Mesenchymal stem cell (in vitro differentiated cells and primary cell): Measurements from ENCODE around the gene SLC4A2.
A peak's percentile ranks its signal among the peaks of the same experiment; 100 is the strongest.

Experiments used
- DNase-seq: peaks from one replicate; pipeline ENCODE4 v3.0.0-alpha.2; 2013
- H2AFZ ChIP-seq: one replicate; pipeline ENCODE4 v1.6.1; 2013; ENCODE audit warnings: low read depth, mild to moderate bottlenecking, control low read depth, inconsistent platforms, low read length, moderate library complexity
- H2AK5ac ChIP-seq: 2 replicates; pipeline ENCODE4 v1.6.1; 2013; ENCODE audit warnings: low read length, moderate library complexity, mild to moderate bottlenecking, inconsistent platforms; ENCODE audit not compliant: severe bottlenecking
- H2BK120ac ChIP-seq: one replicate; pipeline ENCODE4 v1.6.1; 2013; ENCODE audit warnings: low read depth, mild to moderate bottlenecking, inconsistent platforms, low read length, moderate library complexity
- H2BK12ac ChIP-seq, 2 experiments: one replicate each; pipeline ENCODE4 v1.6.1; 2013; ENCODE audit warnings: inconsistent platforms in 2 of 2, low read length in 2 of 2, mild to moderate bottlenecking in 2 of 2, moderate library complexity in 2 of 2, control low read depth in 1 of 2
- H2BK15ac ChIP-seq: one replicate; pipeline ENCODE4 v1.6.1; 2013; ENCODE audit warnings: mild to moderate bottlenecking, low read depth, inconsistent platforms; ENCODE audit not compliant: poor library complexity, severe bottlenecking
- H2BK5ac ChIP-seq: 2 replicates; pipeline ENCODE4 v1.6.1; 2013; ENCODE audit warnings: low read depth, mild to moderate bottlenecking, low read length, control low read depth, inconsistent platforms; ENCODE audit not compliant: poor library complexity, severe bottlenecking
- H3K14ac ChIP-seq, 2 experiments: one replicate each; pipeline ENCODE4 v1.6.1; 2013; ENCODE audit warnings: inconsistent platforms in 2 of 2, low read length in 2 of 2, control low read depth in 1 of 2, mild to moderate bottlenecking in 1 of 2, moderate library complexity in 1 of 2
- H3K18ac ChIP-seq, 2 experiments: one replicate each; pipeline ENCODE4 v1.6.1; 2013; ENCODE audit warnings: inconsistent platforms in 2 of 2, low read length in 2 of 2, control low read depth in 1 of 2, low read depth in 1 of 2, mild to moderate bottlenecking in 1 of 2
- H3K23ac ChIP-seq, 2 experiments: one replicate each; pipeline ENCODE4 v1.6.1; 2013; ENCODE audit warnings: inconsistent platforms in 2 of 2, low read length in 2 of 2, mild to moderate bottlenecking in 2 of 2, moderate library complexity in 2 of 2, control low read depth in 1 of 2
- H3K27ac ChIP-seq: 2 replicates; pipeline ENCODE4 v1.5.1; 2013; ENCODE audit warnings: mild to moderate bottlenecking, moderate library complexity, low read length, control low read depth, inconsistent platforms; ENCODE audit not compliant: poor library complexity, severe bottlenecking
- H3K27me3 ChIP-seq, 2 experiments: 2 replicates each; pipeline versions ENCODE4 v1.6.1 to v1.7.0; 2013; ENCODE audit warnings: low read length in 2 of 2, mild to moderate bottlenecking in 2 of 2, moderate library complexity in 2 of 2, control low read depth in 1 of 2, inconsistent platforms in 1 of 2; ENCODE audit not compliant: control insufficient read depth in 1 of 2, insufficient read depth in 1 of 2
- H3K36me3 ChIP-seq, 2 experiments: 2 replicates each; pipeline versions ENCODE4 v1.6.1 to v1.7.0; 2013; ENCODE audit warnings: low read length in 2 of 2, control low read depth in 1 of 2, inconsistent platforms in 1 of 2, low read depth in 1 of 2, mild to moderate bottlenecking in 1 of 2; ENCODE audit not compliant: insufficient read depth in 2 of 2, control insufficient read depth in 1 of 2
- H3K4ac ChIP-seq, 2 experiments: one replicate each; pipeline ENCODE4 v1.6.1; 2013; ENCODE audit warnings: inconsistent platforms in 2 of 2, low read length in 2 of 2, mild to moderate bottlenecking in 2 of 2, moderate library complexity in 2 of 2, control low read depth in 1 of 2, low read depth in 1 of 2
- H3K4me1 ChIP-seq: 2 replicates; pipeline ENCODE4 v1.6.1; 2013; ENCODE audit warnings: low read depth, low read length, control low read depth; ENCODE audit not compliant: control insufficient read depth, insufficient read depth
- H3K4me2 ChIP-seq: 2 replicates; pipeline ENCODE4 v1.6.1; 2013; ENCODE audit warnings: low read length, mild to moderate bottlenecking, inconsistent platforms; ENCODE audit not compliant: poor library complexity, severe bottlenecking
- H3K4me3 ChIP-seq, 2 experiments: 2 replicates each; pipeline versions ENCODE4 v1.5.1 to v1.7.0; 2013; ENCODE audit warnings: low read length in 2 of 2, mild to moderate bottlenecking in 2 of 2, control low read depth in 1 of 2, low read depth in 1 of 2; ENCODE audit not compliant: insufficient read depth in 1 of 2
- H3K79me1 ChIP-seq: replicated peaks from 2 replicates; pipeline ENCODE4 v1.6.1; 2013; ENCODE audit warnings: mild to moderate bottlenecking, control low read depth, low read length, inconsistent platforms; ENCODE audit not compliant: poor library complexity, severe bottlenecking
- H3K9ac ChIP-seq: 2 replicates; pipeline ENCODE4 v1.7.0; 2013; ENCODE audit warnings: mild to moderate bottlenecking, low read length, moderate library complexity
- H3K9me3 ChIP-seq: 2 replicates; pipeline ENCODE4 v1.7.0; 2013; ENCODE audit warnings: mild to moderate bottlenecking, low read length; ENCODE audit not compliant: control insufficient read depth
- H4K8ac ChIP-seq: one replicate; pipeline ENCODE4 v1.6.1; 2013; ENCODE audit warnings: inconsistent platforms, mild to moderate bottlenecking, low read length, moderate library complexity
- H4K91ac ChIP-seq: one replicate; pipeline ENCODE4 v1.6.1; 2013; ENCODE audit warnings: mild to moderate bottlenecking, low read length, inconsistent platforms
- WGBS: methylation state at CpG from one replicate; pipeline ENCODE4 v1.1.7; 2013; ENCODE audit warnings: mixed read lengths; 5-methylcytosine and 5-hydroxymethylcytosine counted together

The SLC4A2 gene

GRCh38 chr7:151035902-151036301 is 23.5 kb upstream of the SLC4A2 start:
- H2AK5ac ChIP-seq = no peak overlapping the region
- H2BK12ac ChIP-seq = no peak overlapping the region
- H3K79me1 ChIP-seq = peaks cover 20% of the 10 kb centered on the region
- WGBS = 96% methylated on average over 17 of the region's 17 CpGs
- H3K9ac ChIP-seq = no peak overlapping the region
- no peak overlapping the region for H3K18ac ChIP-seq
- no peak overlapping the region for H2BK15ac ChIP-seq
- no peak overlapping the region for H3K4me3 ChIP-seq
- no peak overlapping the region for H3K14ac ChIP-seq
- no peak overlapping the region for H4K91ac ChIP-seq
- peaks cover 26% of the 10 kb centered on the region for H3K4me1 ChIP-seq
- no peak overlapping the region for H3K4ac ChIP-seq
- no peak overlapping the region for H2BK120ac ChIP-seq
- H2AFZ ChIP-seq = no peak overlapping the region
- no peaks in the 10 kb centered on the region for H3K27me3 ChIP-seq
- no peak overlapping the region for H2BK5ac ChIP-seq
- DNase-seq = no peak
- no peak overlapping the region for H3K27ac ChIP-seq
- H3K9me3 ChIP-seq = no peaks in the 10 kb centered on the region
- no peak overlapping the region for H4K8ac ChIP-seq
- peaks cover 53 to 55% of the 10 kb centered on the region in 2 experiments for H3K36me3 ChIP-seq
- H3K23ac ChIP-seq = no peak overlapping the region
- no peak overlapping the region for H3K4me2 ChIP-seq

GRCh38 chr7:151038951-151039849 is 20.2 kb upstream of the SLC4A2 start:
- Histone ChIP-seq H3K4me1 (peaks cover 26% of the 10 kb centered on the region), H3K27me3 (no peaks in the 10 kb centered on the region), H2BK15ac (no peak overlapping the region), H4K91ac (peak overlapping the region; percentile 3), H2BK120ac (peak overlapping the region; percentile 88), H3K27ac (peak overlapping the region; percentile 65), H3K9me3 (no peaks in the 10 kb centered on the region), H2BK12ac (peak overlapping the region; percentile 94), H3K14ac (peak overlapping the region in 1 of 2 experiments; percentile 73), H2AFZ (no peak overlapping the region), H3K9ac (peak overlapping the region; percentile 80), H3K36me3 (peaks cover 36 to 69% of the 10 kb centered on the region in 2 experiments), H3K4me3 (no peak overlapping the region), H4K8ac (no peak overlapping the region), H3K4me2 (no peak overlapping the region), H2BK5ac (no peak overlapping the region), H3K4ac (peak overlapping the region; percentile 1 to 81), H3K79me1 (peaks cover 2% of the 10 kb centered on the region), H2AK5ac (no peak overlapping the region), H3K18ac (peak overlapping the region; percentile 25 to 84), H3K23ac (peak overlapping the region in 1 of 2 experiments; percentile 78)
- DNase-seq = peak; percentile 99
- 32% methylated on average over 10 of the region's 12 CpGs for WGBS

- Histone ChIP-seq H3K79me1 (peaks cover 2% of the 10 kb centered on the region), H3K9me3 (no peaks in the 10 kb centered on the region), H3K36me3 (peaks cover 34 to 66% of the 10 kb centered on the region in 2 experiments), H3K27me3 (no peaks in the 10 kb centered on the region), H2BK12ac (peak overlapping the region; percentile 76 to 94), H2BK120ac (no peak overlapping the region), H3K14ac (peak overlapping the region in 1 of 2 experiments; percentile 73), H2BK5ac (no peak overlapping the region), H3K4me1 (peaks cover 26% of the 10 kb centered on the region), H3K4me2 (no peak overlapping the region), H4K91ac (peak overlapping the region; percentile 47), H3K27ac (peak overlapping the region; percentile 12), H3K4ac (peak overlapping the region in 1 of 2 experiments; percentile 59), H3K9ac (peak overlapping the region; percentile 80), H2BK15ac (peak overlapping the region; percentile 97), H2AK5ac (peak overlapping the region; percentile 14), H3K18ac (peak overlapping the region; percentile 59 to 77), H3K4me3 (no peak overlapping the region), H2AFZ (no peak overlapping the region), H3K23ac (no peak overlapping the region), H4K8ac (peak overlapping the region; percentile 43)
- WGBS = 76% methylated on average over 16 of the region's 18 CpGs
- DNase-seq = no peak
Observed at GRCh38 chr7:151039850-151040548, 19.4 kb upstream of the SLC4A2 start.
